ENCODE measurements around the gene CDH13. TPM values are rescaled to one million over a fixed set of nuclear protein-coding genes. Genes with fewer than 3 reads are reported as not detected.

CDH13 gene
- total RNA-seq, 4 donors from 2014 or later, result 2.0 to 6.6 (median 4.1) TPM; not detected in 1

DNA sequence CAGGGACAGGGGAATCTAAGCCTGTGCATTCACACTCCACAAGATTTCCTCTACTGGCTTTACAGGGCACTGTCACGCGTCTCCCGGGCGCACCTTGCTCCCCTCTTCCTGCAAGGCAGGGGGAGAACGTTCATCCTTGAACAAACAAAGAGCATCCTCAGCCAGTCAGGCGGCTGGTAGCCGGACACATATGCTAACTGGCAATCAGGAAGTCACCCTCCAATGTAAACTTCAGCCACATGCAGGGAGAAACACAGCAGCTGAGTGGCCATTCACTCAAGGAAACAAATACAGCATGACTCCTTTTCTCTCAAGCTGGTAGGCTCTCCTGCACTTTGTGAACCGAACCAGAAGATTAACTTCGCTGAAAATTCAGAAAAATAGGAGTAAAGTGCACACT lies 1170.2 kb downstream of the CDH13 start:
- H3K9me3 ChIP-seq, result no peaks in the 10 kb centered on the region
- H3K4me3 ChIP-seq, result no peak overlapping the region
- H3K36me3 ChIP-seq, result no peaks in the 10 kb centered on the region
- DNase-seq, result no peak
- H3K27ac ChIP-seq, result no peak overlapping the region
- TF ChIP-seq POLR2A (IDR thresholded peaks at IDR 0.05), result no peak
- TF ChIP-seq, protein P1, sequence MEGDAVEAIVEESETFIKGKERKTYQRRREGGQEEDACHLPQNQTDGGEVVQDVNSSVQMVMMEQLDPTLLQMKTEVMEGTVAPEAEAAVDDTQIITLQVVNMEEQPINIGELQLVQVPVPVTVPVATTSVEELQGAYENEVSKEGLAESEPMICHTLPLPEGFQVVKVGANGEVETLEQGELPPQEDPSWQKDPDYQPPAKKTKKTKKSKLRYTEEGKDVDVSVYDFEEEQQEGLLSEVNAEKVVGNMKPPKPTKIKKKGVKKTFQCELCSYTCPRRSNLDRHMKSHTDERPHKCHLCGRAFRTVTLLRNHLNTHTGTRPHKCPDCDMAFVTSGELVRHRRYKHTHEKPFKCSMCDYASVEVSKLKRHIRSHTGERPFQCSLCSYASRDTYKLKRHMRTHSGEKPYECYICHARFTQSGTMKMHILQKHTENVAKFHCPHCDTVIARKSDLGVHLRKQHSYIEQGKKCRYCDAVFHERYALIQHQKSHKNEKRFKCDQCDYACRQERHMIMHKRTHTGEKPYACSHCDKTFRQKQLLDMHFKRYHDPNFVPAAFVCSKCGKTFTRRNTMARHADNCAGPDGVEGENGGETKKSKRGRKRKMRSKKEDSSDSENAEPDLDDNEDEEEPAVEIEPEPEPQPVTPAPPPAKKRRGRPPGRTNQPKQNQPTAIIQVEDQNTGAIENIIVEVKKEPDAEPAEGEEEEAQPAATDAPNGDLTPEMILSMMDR (IDR thresholded peaks at IDR 0.05), result no peak
- H3K27me3 ChIP-seq, result no peaks in the 10 kb centered on the region
- no peaks in the 10 kb centered on the region for H3K4me1 ChIP-seq

DNA sequence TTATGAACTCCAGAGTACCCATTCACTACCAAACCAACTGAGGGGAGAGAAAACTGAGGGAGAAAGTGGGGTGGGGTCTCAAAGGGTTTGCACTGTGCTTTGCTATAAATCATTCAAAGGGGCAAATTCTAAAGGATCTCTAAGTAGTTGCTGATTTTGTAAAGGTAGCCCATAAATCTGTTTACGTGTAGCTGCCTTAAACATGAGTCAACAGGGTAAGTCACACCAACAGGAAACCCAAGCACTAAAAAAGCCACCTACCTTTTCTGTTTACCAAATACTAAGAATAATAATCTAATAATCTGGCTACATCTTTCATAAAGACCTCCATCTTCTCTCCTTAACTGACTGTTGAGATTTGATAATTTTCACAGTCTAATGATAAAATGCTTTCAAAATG lies 1172.6 kb downstream of the CDH13 start:
- Histone ChIP-seq H3K27me3 (no peaks in the 10 kb centered on the region), H3K4me3 (no peak overlapping the region), H3K4me1 (no peaks in the 10 kb centered on the region), H3K9me3 (no peaks in the 10 kb centered on the region), H3K36me3 (no peaks in the 10 kb centered on the region), H3K27ac (no peak overlapping the region)
- no peak for DNase-seq
- TF ChIP-seq, protein P1 (IDR thresholded peaks at IDR 0.05), result no peak
- no peak for TF ChIP-seq POLR2A (IDR thresholded peaks at IDR 0.05)

DNA sequence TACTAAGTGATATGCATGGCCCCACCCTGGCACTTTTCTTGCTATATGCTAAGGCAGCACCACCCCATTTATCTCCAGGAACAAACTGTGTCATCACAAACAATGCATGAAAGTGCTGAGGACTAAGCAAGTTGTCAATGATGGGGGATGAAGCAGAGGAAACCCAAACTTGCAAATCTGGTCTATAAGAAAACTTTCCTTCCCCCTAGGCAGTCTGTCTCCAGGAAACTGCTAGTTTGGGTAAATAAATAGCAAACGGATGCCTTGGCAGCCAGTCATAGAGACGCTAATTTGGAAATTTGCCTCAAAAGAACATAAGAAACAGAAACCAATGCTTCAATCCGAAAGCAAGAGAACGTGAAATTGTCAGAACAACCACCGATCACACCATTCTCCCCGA lies 1175.4 kb downstream of the CDH13 start:
- TF ChIP-seq POLR2A (IDR thresholded peaks at IDR 0.05), result no peak
- TF ChIP-seq, protein P1 (IDR thresholded peaks at IDR 0.05), result no peak
- no peak for DNase-seq
- H3K36me3 ChIP-seq, result no peaks in the 10 kb centered on the region
- no peaks in the 10 kb centered on the region for H3K9me3 ChIP-seq
- H3K27me3 ChIP-seq, result no peaks in the 10 kb centered on the region
- H3K27ac ChIP-seq, result peak overlapping the region in 2 of 4 donors; percentile 22 to 72
- H3K4me3 ChIP-seq, result peak overlapping the region in 2 of 4 donors; percentile 27 to 33
- no peaks in the 10 kb centered on the region for H3K4me1 ChIP-seq

DNA sequence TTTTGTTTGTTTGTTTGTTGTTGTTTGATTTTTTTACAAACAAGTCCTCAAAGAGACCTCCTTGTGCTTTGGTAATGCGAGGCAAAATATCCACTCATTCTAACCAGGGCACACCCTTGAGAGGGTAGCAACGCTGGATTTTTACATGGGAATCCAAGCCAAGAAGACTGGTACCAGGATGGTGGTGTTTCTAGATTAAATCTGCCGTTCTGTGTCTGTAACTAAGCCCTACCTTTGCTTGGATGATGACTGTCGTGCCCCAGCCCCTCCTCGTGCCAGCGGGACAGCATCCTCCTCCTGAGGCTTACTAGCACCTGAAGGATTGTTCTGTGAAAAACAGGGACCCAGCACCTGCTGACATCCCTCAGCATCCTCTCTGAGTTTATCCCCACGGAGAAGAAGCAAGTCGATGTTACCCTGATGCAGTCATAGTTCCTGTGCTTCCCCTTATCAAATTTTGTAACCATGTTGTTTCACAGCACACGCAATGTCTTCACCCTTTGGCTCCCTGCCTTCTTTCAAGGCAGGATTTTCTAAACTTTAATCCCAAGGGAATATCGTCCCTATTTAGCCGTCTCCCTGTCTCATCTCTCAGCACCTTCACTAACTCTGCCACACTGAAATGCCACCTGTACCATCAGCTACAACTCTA lies 1175.9 kb downstream of the CDH13 start:
- H3K9me3 ChIP-seq, result no peaks in the 10 kb centered on the region
- H3K4me1 ChIP-seq, result no peaks in the 10 kb centered on the region
- peak overlapping the region in 2 of 4 donors; percentile 22 to 72 for H3K27ac ChIP-seq
- H3K36me3 ChIP-seq, result no peaks in the 10 kb centered on the region
- DNase-seq, result no peak
- H3K4me3 ChIP-seq, result peak overlapping the region in 2 of 4 donors; percentile 27 to 33
- no peaks in the 10 kb centered on the region for H3K27me3 ChIP-seq
- TF ChIP-seq, protein P1 (IDR thresholded peaks at IDR 0.05), result no peak
- TF ChIP-seq POLR2A (IDR thresholded peaks at IDR 0.05), result no peak

DNA sequence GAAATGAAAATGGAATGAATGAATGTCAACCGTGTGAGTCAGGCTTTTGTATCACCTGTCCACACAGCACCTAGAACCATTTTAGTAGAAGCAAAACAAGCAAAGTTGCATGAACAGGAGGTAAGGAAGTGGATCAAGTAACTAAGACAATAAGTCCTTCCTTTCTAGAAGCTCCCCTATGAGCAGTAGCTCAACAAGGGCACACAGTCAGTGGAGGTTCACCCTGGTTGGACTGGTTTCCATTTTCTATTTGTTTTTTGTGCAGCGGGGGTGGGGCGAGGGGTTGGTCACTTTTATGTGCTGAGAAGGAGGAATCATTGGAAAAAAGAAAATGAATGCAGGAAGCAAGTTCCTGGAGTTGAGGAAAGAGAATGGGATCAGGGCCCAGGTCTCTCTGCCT lies 1177.0 kb downstream of the CDH13 start:
- Histone ChIP-seq H3K27ac (no peak overlapping the region), H3K4me3 (no peak overlapping the region)

More for the DNA sequence above, 1177.0 kb downstream of the CDH13 start:
- DNase-seq, result no peak
- H3K9me3 ChIP-seq, result no peaks in the 10 kb centered on the region
- TF ChIP-seq, protein P1 (IDR thresholded peaks at IDR 0.05), result no peak
- no peak for TF ChIP-seq POLR2A (IDR thresholded peaks at IDR 0.05)
- H3K4me1 ChIP-seq, result peaks cover 0 to 3% (median 2%) of the 10 kb centered on the region in 4 donors
- H3K36me3 ChIP-seq, result no peaks in the 10 kb centered on the region
- no peaks in the 10 kb centered on the region for H3K27me3 ChIP-seq

All from Peyer's patch (tissue), 4 donors.